Upper lobe of right lung (tissue), 1 donor: ENCODE data around the gene CTF1. TPM values are rescaled to one million over a fixed set of nuclear protein-coding genes. Genes with fewer than 3 reads are reported as not detected.

ENCODE experiments used
- ATAC-seq: fragments of 200-7000 bp; cut with Tn5 transposase; one replicate; pipeline ENCODE4 v1.9.1; 2020; ENCODE audit warnings: mild to moderate bottlenecking, moderate library complexity
- DNase-seq: peaks from one replicate; pipeline ENCODE4 v3.0.0-alpha.2; 2020
- H3K27ac ChIP-seq: fragments of 200-600 bp; one replicate; pipeline ENCODE4 v1.8.0; 2022
- H3K27me3 ChIP-seq: fragments of 200-600 bp; one replicate; pipeline ENCODE4 v1.8.0; 2022; ENCODE audit warnings: mild to moderate bottlenecking
- H3K36me3 ChIP-seq: fragments of 200-600 bp; one replicate; pipeline ENCODE4 v1.8.0; 2022
- H3K4me1 ChIP-seq: fragments of 200-600 bp; one replicate; pipeline ENCODE4 v1.8.0; 2022
- H3K4me3 ChIP-seq: fragments of 200-600 bp; one replicate; pipeline ENCODE4 v1.8.0; 2022; ENCODE audit warnings: mild to moderate bottlenecking
- H3K9me3 ChIP-seq: fragments of 200-600 bp; one replicate; pipeline ENCODE4 v1.8.0; 2022
- intact Hi-C: fragments of 100-400 bp; cut with DNase I; formaldehyde crosslinking; loops from one replicate; pipeline ENCODE4 v1.11.0; 2022
- total RNA-seq: library from RNA; stranded (reverse); fragmentation: NEBNext Ultra II Directional; extraction: Animal tissue kit (Norgen Biotek cat#: 25700); gene quantifications from one replicate; pipeline ENCODE4 v1.2.1, GENCODE V29; 2021
- TF ChIP-seq, protein P1 (sequence below): fragments of 200-600 bp; IDR thresholded peaks from one replicate; pipeline ENCODE4 v1.8.0; 2022; ENCODE audit warnings: antibody characterized with exemption
- donor health status: DM: no; HTN: yes; CAD: no; lungs with severe emphysema.

CTF1 gene
- total RNA-seq, 1 donor from 2014 or later = 9.3 TPM

DNA sequence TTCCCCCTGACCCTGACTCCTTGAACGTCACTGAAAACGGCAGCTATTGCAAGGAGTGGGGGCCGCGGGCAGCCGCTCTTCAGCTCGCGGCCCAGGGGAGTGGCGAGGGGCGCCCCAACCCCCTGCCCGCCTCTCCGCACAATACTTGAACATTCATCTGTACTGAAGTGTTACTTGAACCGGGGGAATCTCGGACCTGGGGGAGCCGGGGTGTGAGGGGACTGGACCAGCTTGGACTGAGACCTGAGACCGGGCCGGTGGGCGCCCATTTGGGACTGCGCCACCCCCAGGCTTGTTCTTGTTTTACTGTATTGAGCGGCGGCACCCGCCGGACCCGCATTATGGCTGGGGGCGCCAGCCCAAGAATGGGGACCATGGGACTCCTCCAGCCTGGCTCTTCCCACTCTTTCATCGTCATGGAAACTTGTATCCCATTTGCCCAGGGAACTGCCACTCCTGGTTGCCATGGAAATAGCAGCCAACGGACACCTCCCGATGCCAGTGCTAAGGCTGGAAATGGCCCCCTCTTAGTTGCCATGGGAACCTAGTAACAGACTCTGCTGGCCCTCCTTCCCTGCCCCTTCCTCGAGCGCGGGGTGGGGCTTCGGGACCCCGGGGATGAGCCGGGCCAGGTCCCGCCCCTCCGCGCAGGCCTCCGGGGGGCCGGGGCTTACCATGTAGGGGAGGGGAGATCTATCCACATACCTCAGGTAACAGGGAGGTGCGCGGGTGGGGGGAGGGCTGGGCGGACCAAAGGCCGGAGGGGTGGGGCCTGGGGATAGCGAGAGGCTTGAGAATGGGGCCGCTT lies 51.6 kb downstream of the CTF1 start:
- no peaks in the 10 kb centered on the region for H3K36me3 ChIP-seq
- H3K9me3 ChIP-seq = no peaks in the 10 kb centered on the region
- peaks cover 21% of the 10 kb centered on the region for H3K4me1 ChIP-seq
- intact Hi-C loops = no loop called here
- DNase-seq (peak; percentile 87), ATAC-seq (peak; percentile 65)
- TF ChIP-seq, protein P1, sequence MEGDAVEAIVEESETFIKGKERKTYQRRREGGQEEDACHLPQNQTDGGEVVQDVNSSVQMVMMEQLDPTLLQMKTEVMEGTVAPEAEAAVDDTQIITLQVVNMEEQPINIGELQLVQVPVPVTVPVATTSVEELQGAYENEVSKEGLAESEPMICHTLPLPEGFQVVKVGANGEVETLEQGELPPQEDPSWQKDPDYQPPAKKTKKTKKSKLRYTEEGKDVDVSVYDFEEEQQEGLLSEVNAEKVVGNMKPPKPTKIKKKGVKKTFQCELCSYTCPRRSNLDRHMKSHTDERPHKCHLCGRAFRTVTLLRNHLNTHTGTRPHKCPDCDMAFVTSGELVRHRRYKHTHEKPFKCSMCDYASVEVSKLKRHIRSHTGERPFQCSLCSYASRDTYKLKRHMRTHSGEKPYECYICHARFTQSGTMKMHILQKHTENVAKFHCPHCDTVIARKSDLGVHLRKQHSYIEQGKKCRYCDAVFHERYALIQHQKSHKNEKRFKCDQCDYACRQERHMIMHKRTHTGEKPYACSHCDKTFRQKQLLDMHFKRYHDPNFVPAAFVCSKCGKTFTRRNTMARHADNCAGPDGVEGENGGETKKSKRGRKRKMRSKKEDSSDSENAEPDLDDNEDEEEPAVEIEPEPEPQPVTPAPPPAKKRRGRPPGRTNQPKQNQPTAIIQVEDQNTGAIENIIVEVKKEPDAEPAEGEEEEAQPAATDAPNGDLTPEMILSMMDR = no peak
- no peaks in the 10 kb centered on the region for H3K27me3 ChIP-seq
- peak overlapping the region; percentile 81 for H3K4me3 ChIP-seq
- H3K27ac ChIP-seq = peak overlapping the region; percentile 85

DNA sequence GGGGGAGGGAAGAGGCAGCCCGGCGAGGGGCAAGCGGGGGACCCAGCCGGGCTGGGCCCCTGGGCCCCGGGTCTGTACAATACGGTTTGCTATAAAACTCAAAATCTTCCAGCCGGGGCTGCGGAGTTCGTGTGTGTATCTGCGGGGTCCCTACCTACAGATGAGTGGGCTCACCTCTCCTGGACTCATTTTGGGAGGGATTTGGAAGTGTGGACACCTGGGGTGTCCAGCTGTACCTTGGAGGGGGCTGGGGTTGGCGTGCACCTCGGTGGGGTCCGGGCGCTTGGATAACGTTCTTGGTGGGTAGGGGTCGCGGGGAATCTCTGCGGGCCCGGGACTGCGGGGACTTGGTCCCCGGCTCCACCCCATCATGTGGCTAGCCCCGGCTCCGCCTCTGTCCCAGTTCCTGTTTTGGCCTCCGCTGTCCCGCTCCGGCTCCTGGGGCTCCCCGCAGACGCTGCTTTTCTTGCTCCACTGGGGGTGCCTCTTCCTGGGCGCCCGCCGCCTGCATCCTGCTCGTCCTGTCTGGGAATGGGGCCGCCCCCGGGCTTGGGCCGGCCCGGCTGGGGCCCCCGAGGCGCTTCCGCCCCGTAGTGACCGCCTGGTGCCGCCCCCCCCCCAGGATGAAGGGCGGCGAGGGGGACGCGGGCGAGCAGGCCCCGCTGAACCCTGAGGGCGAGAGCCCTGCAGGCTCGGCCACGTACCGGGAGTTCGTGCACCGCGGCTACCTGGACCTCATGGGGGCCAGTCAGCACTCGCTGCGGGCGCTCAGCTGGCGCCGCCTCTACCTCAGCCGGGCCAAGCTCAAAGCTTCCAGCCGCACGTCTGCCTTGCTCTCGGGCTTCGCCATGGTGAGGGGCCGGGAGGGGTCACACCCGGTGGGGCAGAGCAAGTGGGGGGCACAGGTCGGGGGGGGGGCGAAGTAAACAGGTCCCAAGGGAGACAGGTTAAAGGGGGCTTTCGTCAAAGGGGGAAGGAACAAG lies 52.5 kb downstream of the CTF1 start, which contains the start of gene ORAI3:
Gene ORAI3 (plus strand): TSS at position 402 of the 983 bp plus-strand sequence. CDS start 222 bp downstream, at position 624.
- Histone ChIP-seq H3K9me3 (no peaks in the 10 kb centered on the region), H3K36me3 (no peaks in the 10 kb centered on the region), H3K4me1 (peaks cover 27% of the 10 kb centered on the region), H3K27ac (peak within 1 kb of the TSS; percentile 85), H3K4me3 (peak within 1 kb of the TSS; percentile 81), H3K27me3 (no peaks in the 10 kb centered on the region)
- DNase-seq (peak; percentile 91), ATAC-seq (peak; percentile 79)
- intact Hi-C loops = no loop called here
- TF ChIP-seq, protein P1 = no peak

DNA sequence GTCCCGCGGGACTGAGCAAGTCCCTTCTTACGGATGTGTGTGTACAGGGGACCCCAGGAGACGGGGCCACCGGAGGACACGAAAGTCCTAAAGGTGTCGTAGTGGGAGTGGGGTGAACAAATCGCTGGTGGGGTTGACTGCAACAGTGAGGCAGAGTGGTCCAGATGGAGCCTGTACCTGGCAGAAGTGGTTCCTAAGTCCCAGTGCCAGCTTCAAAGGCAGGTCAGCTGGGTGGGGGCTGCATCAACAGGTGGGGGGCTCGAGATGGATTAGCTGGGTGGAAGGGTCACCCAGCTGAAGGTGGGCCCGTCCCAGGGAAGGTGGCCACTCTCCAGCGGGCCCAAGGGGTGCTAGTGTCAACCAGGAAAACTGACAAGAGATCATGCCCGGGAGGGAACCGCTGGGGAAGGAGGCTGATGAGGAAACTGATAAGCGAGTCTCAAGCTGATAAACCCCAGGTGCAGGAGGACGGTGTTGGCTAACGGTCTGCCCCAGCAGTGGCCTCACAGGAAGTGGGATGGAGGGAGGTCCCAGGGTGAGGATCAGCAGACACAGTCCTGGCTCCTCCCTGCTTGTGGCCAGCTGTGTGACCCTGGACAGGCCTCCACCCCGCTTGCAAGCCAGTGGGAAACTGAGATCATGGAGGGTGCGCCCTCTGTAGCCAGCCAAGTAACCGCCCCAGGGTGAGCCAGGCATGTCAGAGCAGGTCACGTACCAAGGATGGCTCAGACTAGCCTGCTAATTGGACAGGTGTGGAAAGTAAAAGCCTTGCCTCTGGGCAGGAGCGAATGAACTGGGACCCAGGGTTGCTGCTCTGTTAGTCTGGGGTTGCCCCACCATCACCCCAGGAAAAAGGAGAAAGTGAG lies 53.5 kb downstream of the CTF1 start:
- DNase-seq = peak; percentile 83
- intact Hi-C loops = no loop called here
- Histone ChIP-seq H3K9me3 (no peaks in the 10 kb centered on the region), H3K27me3 (no peaks in the 10 kb centered on the region), H3K36me3 (no peaks in the 10 kb centered on the region), H3K27ac (peak overlapping the region; percentile 85), H3K4me1 (peaks cover 27% of the 10 kb centered on the region), H3K4me3 (peak overlapping the region; percentile 81)
- TF ChIP-seq, protein P1 = peak; percentile 11
- ATAC-seq = peak; percentile 65

DNA sequence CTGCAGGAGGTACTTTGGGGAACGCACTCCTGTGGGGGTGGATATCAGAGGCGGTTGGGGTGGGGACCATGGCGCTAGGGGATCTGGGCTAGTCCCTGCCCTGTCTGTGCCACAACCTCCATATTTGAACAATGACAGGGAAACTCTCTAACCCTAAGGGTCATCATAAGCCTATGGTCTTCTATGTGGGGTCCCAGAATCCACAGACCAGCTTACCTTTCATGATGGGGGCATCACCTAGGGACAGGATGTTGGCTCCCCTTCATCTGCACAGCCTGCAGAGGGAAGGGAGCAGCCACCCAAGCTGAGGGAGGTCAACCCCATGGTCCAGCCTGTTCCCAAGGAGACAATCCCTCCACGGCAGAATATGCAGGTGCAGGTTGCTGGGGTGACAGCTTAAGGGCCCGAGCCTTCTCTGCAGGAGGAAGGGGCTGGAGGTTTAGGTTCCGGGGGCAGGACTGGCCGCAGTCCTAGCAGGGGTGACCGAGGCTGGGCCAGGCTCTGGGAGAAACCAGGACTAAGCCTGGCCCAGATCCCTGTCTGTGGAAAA lies 54.2 kb downstream of the CTF1 start:
- DNase-seq (no peak), ATAC-seq (no peak)
- H3K9me3 ChIP-seq = no peaks in the 10 kb centered on the region
- peaks cover 27% of the 10 kb centered on the region for H3K4me1 ChIP-seq
- intact Hi-C loops = no loop called here
- TF ChIP-seq, protein P1 = no peak
- peak overlapping the region; percentile 81 for H3K4me3 ChIP-seq
- H3K36me3 ChIP-seq = no peaks in the 10 kb centered on the region
- no peaks in the 10 kb centered on the region for H3K27me3 ChIP-seq
- H3K27ac ChIP-seq = peak overlapping the region; percentile 85

DNA sequence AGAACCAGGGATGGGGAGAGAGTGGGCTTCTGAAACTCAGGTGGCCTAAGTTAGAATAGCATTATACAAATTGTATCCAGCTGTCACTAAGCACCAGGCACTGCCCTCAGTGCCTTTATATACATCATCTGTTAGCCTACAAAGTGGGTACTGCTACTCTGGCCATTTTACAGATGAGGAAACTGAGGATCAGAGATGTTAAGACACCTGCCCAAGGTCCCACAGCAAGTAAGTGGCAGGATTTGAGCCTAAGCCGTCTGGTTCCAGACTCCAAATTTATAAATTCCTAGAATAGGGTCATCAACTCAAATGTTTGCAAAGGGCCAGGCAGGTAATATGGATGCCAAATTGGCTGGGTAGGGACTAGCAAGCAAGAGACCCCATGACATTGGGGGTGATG lies 54.8 kb downstream of the CTF1 start:
- no peaks in the 10 kb centered on the region for H3K27me3 ChIP-seq
- intact Hi-C loops = no loop called here
- ATAC-seq (no peak), DNase-seq (no peak)
- TF ChIP-seq, protein P1 = no peak
- no peak overlapping the region for H3K27ac ChIP-seq
- peaks cover 27% of the 10 kb centered on the region for H3K4me1 ChIP-seq
- no peak overlapping the region for H3K4me3 ChIP-seq
- no peaks in the 10 kb centered on the region for H3K9me3 ChIP-seq
- no peaks in the 10 kb centered on the region for H3K36me3 ChIP-seq
